HUES48 (cell line): ENCODE results near the gene CACNA1C.

Experiments used
- H3K27ac ChIP-seq: one replicate; pipeline ENCODE4 v1.7.0; 2013; ENCODE audit warnings: low read depth, low read length, inconsistent platforms
- H3K27me3 ChIP-seq: 2 replicates; pipeline ENCODE4 v1.6.1; 2013; ENCODE audit warnings: mild to moderate bottlenecking, low read length; ENCODE audit not compliant: control insufficient read depth, insufficient read depth
- H3K36me3 ChIP-seq: 2 replicates; pipeline ENCODE4 v1.6.1; 2013; ENCODE audit warnings: low read length; ENCODE audit not compliant: control insufficient read depth, insufficient read depth
- H3K4me1 ChIP-seq: 2 replicates; pipeline ENCODE4 v1.6.1; 2013; ENCODE audit warnings: mild to moderate bottlenecking, low read length; ENCODE audit not compliant: control insufficient read depth, insufficient read depth
- H3K4me3 ChIP-seq: 2 replicates; pipeline ENCODE4 v1.5.1; 2013; ENCODE audit warnings: mild to moderate bottlenecking, low read depth, low read length
- H3K9ac ChIP-seq: 2 replicates; pipeline ENCODE4 v1.6.1; 2013; ENCODE audit warnings: mild to moderate bottlenecking, low read depth, low read length, moderate library complexity
- H3K9me3 ChIP-seq: 2 replicates; pipeline ENCODE4 v1.6.1; 2013; ENCODE audit warnings: low read length; ENCODE audit not compliant: control insufficient read depth, insufficient read depth

The CACNA1C gene

DNA sequence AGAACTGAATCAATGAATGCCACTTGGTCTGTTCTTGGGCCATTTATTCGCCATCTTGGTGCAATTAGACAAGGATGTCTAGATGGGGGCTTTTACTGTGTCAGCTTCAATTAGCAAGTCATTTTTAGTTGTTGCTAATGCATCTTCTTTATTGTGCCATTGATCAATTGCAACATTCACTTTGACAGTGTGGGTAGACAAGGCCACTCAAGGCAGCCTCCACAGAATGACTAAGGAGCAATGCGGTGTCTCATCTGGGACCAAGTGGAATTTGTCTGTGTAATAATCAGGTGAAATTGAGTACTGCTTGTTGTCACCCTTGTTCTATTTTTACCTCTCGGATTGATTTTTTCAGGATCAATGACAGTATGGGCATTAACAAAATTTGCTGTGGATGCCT is 275.9 kb downstream of the CACNA1C start:
- Histone ChIP-seq H3K4me3 (no peak overlapping the region), H3K27ac (no peak overlapping the region), H3K9me3 (no peaks in the 10 kb centered on the region), H3K27me3 (no peaks in the 10 kb centered on the region), H3K9ac (no peak overlapping the region), H3K4me1 (no peaks in the 10 kb centered on the region), H3K36me3 (no peaks in the 10 kb centered on the region)

DNA sequence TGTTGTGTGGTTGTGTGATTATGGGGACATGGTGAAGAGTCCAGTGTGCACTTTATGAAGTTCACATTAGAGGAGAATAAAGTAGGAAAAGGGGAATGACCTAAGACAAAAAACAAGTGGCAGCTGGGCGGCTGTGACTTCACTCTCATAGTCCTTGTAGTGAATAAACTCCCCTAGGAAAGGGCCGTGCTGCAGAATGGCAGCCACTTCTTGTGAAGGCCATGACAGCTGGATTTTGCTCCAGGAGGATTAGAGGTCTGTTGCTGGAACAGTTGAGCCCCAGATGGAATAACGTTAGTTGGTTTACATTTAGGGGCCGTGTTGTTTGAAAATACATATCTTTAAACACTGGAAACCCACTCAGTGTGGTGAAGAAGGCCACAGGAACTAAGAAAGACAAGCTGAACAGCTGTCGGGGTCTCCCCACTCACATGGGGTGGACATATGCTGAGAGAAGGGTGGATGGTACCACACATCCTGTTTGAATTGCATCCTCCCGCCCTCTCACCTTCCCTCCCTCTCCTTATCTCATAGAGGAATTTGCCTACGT is 276.9 kb downstream of the CACNA1C start:
- no peaks in the 10 kb centered on the region for H3K36me3 ChIP-seq
- no peaks in the 10 kb centered on the region for H3K27me3 ChIP-seq
- no peak overlapping the region for H3K27ac ChIP-seq
- no peak overlapping the region for H3K4me3 ChIP-seq
- no peak overlapping the region for H3K9ac ChIP-seq
- no peaks in the 10 kb centered on the region for H3K9me3 ChIP-seq
- no peaks in the 10 kb centered on the region for H3K4me1 ChIP-seq

DNA sequence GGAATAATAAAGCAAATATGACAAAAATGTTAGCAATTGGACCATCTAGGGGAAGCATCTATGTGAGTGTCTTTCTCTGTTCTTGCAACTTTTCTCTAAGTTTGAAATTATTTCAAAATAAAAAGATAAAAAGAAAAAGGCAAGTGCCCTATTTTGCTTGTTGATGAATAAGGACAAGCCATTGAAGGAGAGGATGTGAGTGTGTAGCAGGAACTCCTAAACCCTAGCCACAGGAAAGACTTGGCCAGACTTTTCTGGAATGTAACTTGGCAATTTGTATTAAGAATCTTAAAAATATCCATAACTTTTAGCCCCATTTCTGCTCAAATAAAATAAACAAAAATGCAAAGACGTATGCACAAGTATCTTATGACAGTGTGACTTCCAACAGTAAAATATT is 279.4 kb downstream of the CACNA1C start:
- no peak overlapping the region for H3K27ac ChIP-seq

DNA sequence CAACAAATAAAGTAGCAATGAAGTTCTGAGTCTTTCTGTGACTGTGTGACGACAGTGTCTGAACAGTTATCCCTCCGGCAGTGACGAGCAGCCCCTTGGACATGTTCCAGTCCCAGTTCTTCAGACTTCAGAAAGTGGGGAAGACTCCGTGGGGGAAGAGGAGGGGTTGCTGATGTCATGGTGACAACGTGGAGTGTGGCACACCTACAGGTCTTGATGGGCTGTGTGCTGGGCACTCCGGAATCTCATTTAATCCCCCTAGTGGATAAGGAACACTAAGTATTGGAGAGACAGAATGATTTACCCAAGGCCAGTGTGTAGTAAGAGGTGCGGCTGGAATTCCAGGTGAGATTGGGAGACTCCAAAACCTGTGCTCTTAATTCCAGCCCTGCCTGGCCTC is 280.2 kb downstream of the CACNA1C start:
- no peak overlapping the region for H3K27ac ChIP-seq
- H3K4me1 ChIP-seq, result no peaks in the 10 kb centered on the region
- H3K9me3 ChIP-seq, result no peaks in the 10 kb centered on the region
- no peaks in the 10 kb centered on the region for H3K27me3 ChIP-seq
- H3K4me3 ChIP-seq, result no peak overlapping the region
- H3K36me3 ChIP-seq, result no peaks in the 10 kb centered on the region
- no peak overlapping the region for H3K9ac ChIP-seq

More for the DNA sequence above, 279.4 kb downstream of the CACNA1C start:
- Histone ChIP-seq H3K4me1 (no peaks in the 10 kb centered on the region), H3K36me3 (no peaks in the 10 kb centered on the region), H3K9me3 (no peaks in the 10 kb centered on the region), H3K27me3 (no peaks in the 10 kb centered on the region), H3K9ac (no peak overlapping the region), H3K4me3 (no peak overlapping the region)

DNA sequence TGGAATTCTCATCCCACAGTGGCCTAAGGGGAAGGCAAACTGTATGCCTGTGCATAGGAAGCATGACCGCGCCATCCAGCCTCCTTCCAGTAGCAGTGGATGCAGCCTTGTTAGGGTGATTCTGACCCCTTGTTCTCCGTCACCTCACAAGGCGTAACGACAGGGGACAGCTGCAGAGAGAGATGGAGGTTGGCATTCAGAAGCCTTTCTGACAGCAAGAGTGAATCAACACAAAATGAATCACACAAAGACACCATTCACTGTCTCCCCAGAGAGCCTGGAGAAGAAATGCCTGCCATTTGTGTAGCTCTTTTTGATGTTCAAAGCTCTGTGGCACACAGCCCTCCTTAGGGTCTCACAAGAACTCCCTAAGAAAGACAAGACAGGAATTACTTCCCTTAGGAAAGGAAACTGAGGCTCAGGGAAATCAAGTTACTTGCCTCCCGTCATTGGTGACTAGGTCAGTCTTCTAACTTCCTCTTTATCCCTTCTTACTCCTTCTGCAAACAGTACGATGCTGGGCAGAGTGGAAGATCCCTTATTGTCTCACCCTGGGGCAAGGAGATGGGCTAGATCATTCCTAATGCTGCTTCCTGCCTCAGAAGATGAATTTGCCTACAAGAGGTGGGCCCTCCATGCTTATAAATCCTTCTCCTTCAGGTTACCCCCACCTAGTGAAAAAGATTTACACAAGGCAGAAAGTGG is 280.9 kb downstream of the CACNA1C start:
- Histone ChIP-seq H3K4me1 (no peaks in the 10 kb centered on the region), H3K4me3 (no peak overlapping the region), H3K27ac (no peak overlapping the region), H3K36me3 (no peaks in the 10 kb centered on the region), H3K9me3 (no peaks in the 10 kb centered on the region), H3K9ac (no peak overlapping the region), H3K27me3 (no peaks in the 10 kb centered on the region)

DNA sequence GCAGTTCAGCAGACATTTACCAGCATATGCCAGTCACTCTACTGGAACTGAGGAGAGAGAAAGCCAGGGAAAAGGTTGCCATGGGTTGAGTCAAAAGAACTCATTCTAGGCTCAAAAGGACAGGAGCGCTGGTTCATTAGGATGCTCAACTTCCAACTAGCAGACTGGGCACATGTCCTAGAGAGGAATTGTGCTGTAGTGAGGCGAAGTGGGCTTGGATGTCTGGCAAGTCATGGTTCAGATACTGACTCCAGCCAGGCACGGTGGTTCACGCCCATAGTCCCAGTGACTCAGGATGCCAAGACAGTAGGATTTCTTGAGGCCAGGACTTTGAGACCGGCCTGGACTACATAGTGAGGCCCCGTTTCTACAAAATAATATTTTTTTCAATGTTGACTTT is 281.5 kb downstream of the CACNA1C start:
- Histone ChIP-seq H3K27me3 (no peaks in the 10 kb centered on the region), H3K9me3 (no peaks in the 10 kb centered on the region), H3K27ac (no peak overlapping the region), H3K4me3 (no peak overlapping the region), H3K4me1 (no peaks in the 10 kb centered on the region), H3K36me3 (no peaks in the 10 kb centered on the region), H3K9ac (no peak overlapping the region)

DNA sequence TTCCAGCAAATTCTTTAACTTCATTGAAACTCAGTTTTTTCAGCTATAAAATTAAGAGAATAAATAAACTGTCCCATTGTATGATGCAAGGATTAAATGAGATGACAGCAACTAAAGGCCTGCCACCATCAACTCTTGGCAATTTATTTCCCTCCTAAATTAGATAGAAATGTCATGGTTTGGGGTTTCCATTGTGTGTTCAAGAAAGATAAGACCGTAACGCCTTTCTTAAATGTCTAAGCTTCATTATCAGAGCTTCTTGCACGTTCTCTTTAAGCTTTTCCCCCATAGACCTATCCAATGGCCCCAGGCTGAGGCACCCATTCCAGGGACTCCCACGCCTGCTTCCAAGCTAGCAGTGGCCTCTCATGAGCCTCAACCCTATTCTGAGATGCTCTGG is 281.9 kb downstream of the CACNA1C start:
- Histone ChIP-seq H3K9me3 (no peaks in the 10 kb centered on the region), H3K27ac (no peak overlapping the region), H3K27me3 (no peaks in the 10 kb centered on the region), H3K9ac (no peak overlapping the region), H3K4me1 (no peaks in the 10 kb centered on the region), H3K36me3 (no peaks in the 10 kb centered on the region), H3K4me3 (no peak overlapping the region)

DNA sequence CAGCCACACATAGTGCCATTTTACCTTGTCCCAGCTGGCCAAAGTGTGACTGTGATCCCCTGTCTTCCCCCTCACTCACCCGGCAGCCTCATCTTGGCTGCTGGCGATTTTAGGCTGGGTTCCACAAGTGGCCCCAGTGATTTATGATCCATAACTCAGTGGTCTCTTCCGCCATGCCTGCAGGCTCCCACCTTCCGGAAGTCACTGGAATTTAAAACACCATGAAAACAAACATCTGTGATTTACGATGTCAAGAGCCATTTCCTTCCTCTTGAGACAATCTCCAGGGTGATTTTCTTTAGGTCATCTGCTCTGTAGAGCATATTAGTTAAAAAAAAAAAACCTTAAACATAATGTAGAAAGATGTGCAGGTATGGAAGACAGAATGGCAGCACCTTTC is 282.3 kb downstream of the CACNA1C start:
- no peak overlapping the region for H3K27ac ChIP-seq
- H3K36me3 ChIP-seq, result no peaks in the 10 kb centered on the region
- no peak overlapping the region for H3K4me3 ChIP-seq
- no peaks in the 10 kb centered on the region for H3K9me3 ChIP-seq
- no peaks in the 10 kb centered on the region for H3K27me3 ChIP-seq
- no peaks in the 10 kb centered on the region for H3K4me1 ChIP-seq
- no peak overlapping the region for H3K9ac ChIP-seq

DNA sequence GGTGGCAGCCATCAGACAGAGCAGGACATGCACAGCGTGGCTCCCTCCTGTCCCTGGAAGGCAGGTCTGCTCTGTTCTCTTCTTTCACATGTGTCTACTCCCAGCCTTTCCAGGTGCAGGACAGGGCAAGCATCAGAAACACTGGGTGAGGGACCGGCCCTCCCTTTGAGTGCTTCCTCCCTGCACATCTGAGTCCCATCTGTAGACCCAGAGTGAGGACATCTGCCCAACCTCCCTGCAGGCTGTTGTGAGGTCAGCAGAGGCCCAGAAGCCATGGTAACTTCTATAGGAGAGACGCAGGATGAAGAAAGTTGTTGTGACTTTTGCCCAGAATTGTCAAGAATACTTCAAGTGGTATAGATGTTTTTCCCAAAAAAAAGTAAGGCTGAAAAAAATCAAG is 282.7 kb downstream of the CACNA1C start:
- Histone ChIP-seq H3K27me3 (no peaks in the 10 kb centered on the region), H3K9me3 (no peaks in the 10 kb centered on the region), H3K36me3 (no peaks in the 10 kb centered on the region), H3K4me3 (no peak overlapping the region), H3K9ac (no peak overlapping the region), H3K4me1 (no peaks in the 10 kb centered on the region), H3K27ac (no peak overlapping the region)

DNA sequence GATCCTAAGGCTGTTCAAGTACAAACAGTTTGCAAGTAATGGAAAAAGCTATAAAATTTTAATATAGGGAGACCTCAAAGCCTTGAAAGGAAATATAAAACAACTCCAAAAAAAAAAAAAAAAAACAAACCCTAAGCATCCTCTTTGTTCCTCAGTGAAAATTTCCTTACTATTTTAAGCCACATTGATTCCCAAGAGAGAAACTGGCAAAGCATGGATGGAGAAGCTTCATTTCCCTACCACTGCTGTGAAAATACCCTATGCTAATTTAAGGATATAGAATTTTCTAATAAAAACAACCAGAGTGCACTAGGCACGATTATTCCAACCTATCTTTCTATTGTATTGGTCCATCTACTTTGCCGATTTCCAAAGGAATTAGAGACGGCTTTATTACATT is 283.1 kb downstream of the CACNA1C start:
- Histone ChIP-seq H3K9me3 (no peaks in the 10 kb centered on the region), H3K27ac (no peak overlapping the region)

DNA sequence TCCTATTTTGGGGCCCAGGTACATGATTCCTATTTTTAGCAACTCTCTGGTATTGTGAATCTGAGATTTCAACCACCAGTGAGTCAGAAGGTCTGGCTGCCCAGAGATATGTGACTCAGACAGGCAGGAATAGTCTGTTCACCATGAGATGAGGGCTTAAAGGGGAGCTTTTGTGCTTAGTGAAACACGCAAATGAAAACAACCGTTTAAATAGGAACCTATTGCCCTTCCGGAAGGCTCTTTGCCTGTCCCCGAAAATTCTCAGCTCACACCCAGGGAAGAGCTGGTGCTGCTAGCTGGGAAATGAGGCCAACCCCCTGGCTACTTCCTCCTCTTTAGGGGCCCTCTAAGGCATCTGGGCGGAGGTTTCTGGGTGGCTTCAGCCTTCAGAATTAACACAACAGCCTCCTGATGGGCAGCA is 283.6 kb downstream of the CACNA1C start:
- H3K9me3 ChIP-seq, result no peaks in the 10 kb centered on the region
- no peak overlapping the region for H3K27ac ChIP-seq
- H3K4me3 ChIP-seq, result no peak overlapping the region
- H3K36me3 ChIP-seq, result no peaks in the 10 kb centered on the region
- no peaks in the 10 kb centered on the region for H3K4me1 ChIP-seq
- no peak overlapping the region for H3K9ac ChIP-seq
- no peaks in the 10 kb centered on the region for H3K27me3 ChIP-seq

More for the DNA sequence above, 283.1 kb downstream of the CACNA1C start:
- Histone ChIP-seq H3K4me3 (no peak overlapping the region), H3K27me3 (no peaks in the 10 kb centered on the region), H3K4me1 (no peaks in the 10 kb centered on the region), H3K36me3 (no peaks in the 10 kb centered on the region), H3K9ac (no peak overlapping the region)
